Dedifferentiated amniotic fluid mesenchymal stem cell (primary cell): ENCODE results near the gene TAGLN2.
A peak's percentile ranks its signal among the peaks of the same experiment; 100 is the strongest.
"Not testable (repeated sequence)": the region's sequence is repeated elsewhere in the genome, so short reads cannot be mapped to it uniquely, and the experiment has no call there.

Experiments used
- DNase-seq: peaks from one replicate; pipeline ENCODE4 v3.0.0-alpha.2; 2016; ENCODE audit errors: extremely low spot score

The TAGLN2 gene

GRCh38 chr1:159900755-159901360 lies 24.4 kb downstream of the TAGLN2 start:
- DNase-seq, result no peak

- DNase-seq, result no peak
Measured at GRCh38 chr1:159900086-159900680, 25.1 kb downstream of the TAGLN2 start, which contains the start of gene CFAP45. Gene CFAP45 (minus strand): TSS chr1:159900165. CDS start chr1:159900098, 67 bp downstream.

- DNase-seq, result not testable (repeated sequence)
Measured at GRCh38 chr1:159899634-159900033, 25.7 kb downstream of the TAGLN2 start.

GRCh38 chr1:159898527-159898926 lies 26.8 kb downstream of the TAGLN2 start:
- DNase-seq, result no peak

- DNase-seq, result no peak
Measured at GRCh38 chr1:159897962-159898361, 27.3 kb downstream of the TAGLN2 start.

GRCh38 chr1:159896546-159896930 lies 28.8 kb downstream of the TAGLN2 start:
- no peak for DNase-seq

GRCh38 chr1:159895836-159896545 lies 29.3 kb downstream of the TAGLN2 start:
- no peak for DNase-seq

- DNase-seq, result no peak
Measured at GRCh38 chr1:159895286-159895685, 30.0 kb downstream of the TAGLN2 start.

- DNase-seq, result no peak
Measured at GRCh38 chr1:159892944-159893343, 32.4 kb downstream of the TAGLN2 start.

- DNase-seq, result peak; percentile 87
Measured at GRCh38 chr1:159891275-159892157, 33.8 kb downstream of the TAGLN2 start.

GRCh38 chr1:159890390-159890789 lies 34.9 kb downstream of the TAGLN2 start:
- DNase-seq, result no peak

GRCh38 chr1:159889821-159890252 lies 35.5 kb downstream of the TAGLN2 start:
- peak; percentile 81 for DNase-seq

GRCh38 chr1:159889202-159889601 lies 36.1 kb downstream of the TAGLN2 start:
- no peak for DNase-seq

- no peak for DNase-seq
Measured at GRCh38 chr1:159884296-159884695, 41.0 kb downstream of the TAGLN2 start.

- no peak for DNase-seq
Measured at GRCh38 chr1:159883134-159883533, 42.2 kb downstream of the TAGLN2 start.

GRCh38 chr1:159882527-159882862 lies 42.8 kb downstream of the TAGLN2 start:
- DNase-seq, result no peak

- DNase-seq, result peak; percentile 51
Measured at GRCh38 chr1:159881622-159882526, 43.4 kb downstream of the TAGLN2 start.

- DNase-seq, result no peak
Measured at GRCh38 chr1:159880430-159880829, 44.9 kb downstream of the TAGLN2 start.

- DNase-seq, result peak; percentile 35
Measured at GRCh38 chr1:159879977-159880376, 45.3 kb downstream of the TAGLN2 start.

GRCh38 chr1:159879136-159879535 lies 46.2 kb downstream of the TAGLN2 start:
- DNase-seq, result no peak
